WTC11 (cell line): ENCODE measurements around the gene PCDH1.

Experiments
- CTCF ChIP-seq: fragments of 200-600 bp; IDR thresholded peaks from 2 replicates; pipeline ENCODE4 v1.8.0; 2022; ENCODE audit warnings: antibody characterized with exemption
- E2F1 ChIP-seq: sonication (generic); formaldehyde crosslinking; IDR thresholded peaks from 2 replicates; pipeline ENCODE4 v1.8.0; 2022; ENCODE audit warnings: mild to moderate bottlenecking, missing genetic modification reagents
- E2F4 ChIP-seq: sonication (generic); formaldehyde crosslinking; IDR thresholded peaks from 2 replicates; pipeline ENCODE4 v1.8.1; 2022; ENCODE audit warnings: low read depth, mild to moderate bottlenecking, moderate library complexity, missing genetic modification reagents, borderline replicate concordance
- NR2C2 ChIP-seq: sonication (generic); formaldehyde crosslinking; IDR thresholded peaks from 2 replicates; pipeline ENCODE4 v1.8.0; 2022; ENCODE audit warnings: mild to moderate bottlenecking, missing genetic modification reagents
- ZNF263 ChIP-seq: sonication (generic); formaldehyde crosslinking; IDR thresholded peaks from 2 replicates; pipeline ENCODE4 v1.8.1; 2022; ENCODE audit warnings: low read depth, mild to moderate bottlenecking, moderate library complexity, missing genetic modification reagents

GRCh38 chr5:141846031-141846430 lies 32.2 kb downstream of the PCDH1 start:
- TF ChIP-seq CTCF: no peak
- no peak for TF ChIP-seq E2F1 (CRISPR knock-in tag)
- TF ChIP-seq NR2C2 (CRISPR knock-in tag): no peak
- TF ChIP-seq E2F4: no peak
- no peak for TF ChIP-seq ZNF263 (CRISPR knock-in tag)
